HG03432 (cell line): ENCODE results near the gene CREBL2.
"Not testable (repeated sequence)": the region's sequence is repeated elsewhere in the genome, so short reads cannot be mapped to it uniquely, and the experiment has no call there.

ENCODE experiments used
- ATAC-seq: cut with Tn5 transposase; IDR thresholded peaks from one replicate; pipeline ENCODE4 v1.9.1; 2021; ENCODE audit warnings: mild to moderate bottlenecking, moderate library complexity; ENCODE audit not compliant: unreplicated experiment

The CREBL2 gene

DNA sequence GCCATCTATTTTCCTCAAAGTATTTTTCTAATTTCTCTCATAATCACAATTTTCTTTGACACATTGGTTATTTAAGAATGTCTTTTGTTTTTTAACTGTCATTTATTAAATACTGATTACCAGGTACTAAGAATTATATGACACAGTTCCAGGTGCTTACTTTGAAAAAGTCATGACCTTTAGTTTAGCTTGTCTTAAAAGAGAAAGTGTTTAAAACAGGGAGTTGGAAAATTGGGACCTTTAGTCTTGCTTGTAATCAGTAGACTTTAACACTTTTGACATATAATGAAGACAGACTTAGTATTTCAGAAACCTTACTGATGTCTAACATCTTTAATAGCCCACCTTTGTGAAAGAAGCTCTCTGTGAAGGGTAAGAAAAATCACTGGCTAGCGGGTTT lies 19.2 kb downstream of the CREBL2 start:
- ATAC-seq: no peak

DNA sequence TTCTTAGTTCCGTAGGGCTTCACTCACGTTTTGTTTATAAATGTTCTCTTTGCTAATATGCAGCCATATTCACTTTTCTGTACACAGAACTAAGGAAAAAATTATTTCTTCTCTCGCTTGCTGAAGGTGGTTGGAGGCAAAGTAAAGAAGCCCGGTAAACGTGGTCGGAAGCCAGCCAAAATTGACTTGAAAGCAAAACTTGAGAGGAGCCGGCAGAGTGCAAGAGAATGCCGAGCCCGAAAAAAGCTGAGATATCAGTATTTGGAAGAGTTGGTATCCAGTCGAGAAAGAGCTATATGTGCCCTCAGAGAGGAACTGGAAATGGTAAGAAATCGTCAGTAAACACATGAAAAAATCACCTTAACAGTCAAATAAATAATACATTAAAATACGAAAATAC lies 24.0 kb downstream of the CREBL2 start:
- ATAC-seq: no peak

DNA sequence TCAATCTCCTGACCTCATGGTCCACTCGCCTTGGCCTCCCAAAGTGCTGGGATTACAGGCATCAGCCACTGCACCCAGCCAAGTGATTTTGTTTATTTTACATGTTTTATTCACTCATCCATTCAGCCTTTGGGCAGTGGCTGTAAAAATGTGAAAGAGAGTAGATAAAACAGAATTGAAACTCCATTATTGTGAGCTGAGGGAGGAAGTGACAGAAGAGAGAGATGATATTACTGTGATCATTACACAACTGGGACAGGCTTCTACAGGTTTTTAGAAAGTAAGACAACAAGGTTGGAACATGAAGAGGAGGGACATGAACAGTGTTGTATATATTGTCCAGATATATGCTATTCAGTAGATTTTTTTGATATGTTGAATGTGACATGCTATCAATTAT lies 25.0 kb downstream of the CREBL2 start:
- peak; percentile 75 for ATAC-seq

DNA sequence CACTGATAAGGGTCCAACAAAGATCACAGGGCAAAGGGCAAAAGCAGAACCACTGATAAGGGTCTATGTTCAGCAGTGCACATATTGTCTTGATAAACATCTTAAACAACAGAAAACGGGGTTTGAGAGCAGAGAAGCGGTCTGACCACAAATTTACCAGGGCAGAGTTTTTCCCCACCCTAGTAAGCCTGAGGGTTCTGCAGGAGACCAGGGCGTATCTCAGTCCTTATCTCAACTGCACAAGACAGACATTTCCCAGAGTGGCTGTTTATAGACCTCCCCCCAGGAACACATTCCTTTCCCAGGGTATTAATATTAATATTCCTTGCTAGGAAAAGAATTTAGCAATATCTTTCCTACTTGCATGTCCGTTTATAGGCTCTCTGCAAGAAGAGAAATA lies 28.3 kb downstream of the CREBL2 start:
- ATAC-seq: not testable (repeated sequence)

DNA sequence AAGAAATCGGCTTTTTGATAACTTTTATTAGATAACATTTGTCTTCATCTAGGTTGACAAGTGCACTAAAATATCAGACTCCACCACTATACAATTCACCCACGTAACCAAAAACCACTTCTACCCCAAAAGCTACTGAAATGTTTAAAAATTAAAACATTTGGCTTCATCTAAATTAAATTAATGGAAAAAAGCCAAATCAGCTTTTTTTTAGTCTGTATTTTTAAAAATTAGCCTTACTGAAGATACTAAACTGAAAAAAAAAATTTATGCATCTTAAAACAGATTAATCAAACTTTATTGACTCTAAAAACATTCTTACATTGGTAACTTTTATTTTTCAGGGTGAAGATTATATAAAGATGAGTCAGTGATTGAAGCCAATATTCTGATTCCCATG lies 30.0 kb downstream of the CREBL2 start:
- ATAC-seq: no peak

DNA sequence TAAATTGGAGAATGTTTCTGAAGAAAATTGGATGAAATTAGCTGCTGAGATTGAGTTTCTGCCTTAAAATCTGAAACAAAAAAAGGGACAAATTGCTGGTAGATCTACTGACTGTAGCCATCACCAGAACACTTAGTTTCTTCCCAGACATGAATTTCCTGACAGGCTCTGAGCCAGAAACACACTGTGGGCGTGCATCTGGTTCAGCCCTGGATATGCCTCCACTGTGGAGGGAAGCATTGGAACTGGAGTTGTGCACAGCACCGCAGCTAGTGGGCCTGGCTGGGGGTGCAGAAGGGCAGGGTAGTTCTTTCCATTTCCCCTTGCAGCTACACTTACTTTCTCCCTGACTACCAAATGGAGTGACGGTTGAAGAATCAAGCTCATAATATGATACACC lies 31.2 kb downstream of the CREBL2 start:
- ATAC-seq: no peak

DNA sequence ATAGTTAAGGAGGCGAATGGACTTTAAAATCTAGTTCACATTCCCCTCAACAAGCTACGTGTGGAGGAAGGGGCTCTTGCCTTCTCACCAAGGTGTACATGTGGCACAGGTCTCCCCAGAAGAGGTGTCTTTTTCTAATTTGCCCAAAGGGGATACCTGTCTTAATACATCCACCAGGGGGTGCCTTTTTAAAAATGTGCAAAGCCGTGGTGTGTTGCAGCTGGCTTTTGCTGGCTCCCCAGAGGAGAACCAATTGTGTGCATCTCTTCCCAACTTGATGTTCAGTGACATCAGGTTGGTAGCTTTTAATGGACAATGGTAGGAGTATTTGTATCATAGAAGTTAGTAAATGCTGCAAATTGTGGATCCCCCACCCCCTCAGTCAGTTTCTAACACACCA lies 33.8 kb downstream of the CREBL2 start:
- ATAC-seq: peak; percentile 52

DNA sequence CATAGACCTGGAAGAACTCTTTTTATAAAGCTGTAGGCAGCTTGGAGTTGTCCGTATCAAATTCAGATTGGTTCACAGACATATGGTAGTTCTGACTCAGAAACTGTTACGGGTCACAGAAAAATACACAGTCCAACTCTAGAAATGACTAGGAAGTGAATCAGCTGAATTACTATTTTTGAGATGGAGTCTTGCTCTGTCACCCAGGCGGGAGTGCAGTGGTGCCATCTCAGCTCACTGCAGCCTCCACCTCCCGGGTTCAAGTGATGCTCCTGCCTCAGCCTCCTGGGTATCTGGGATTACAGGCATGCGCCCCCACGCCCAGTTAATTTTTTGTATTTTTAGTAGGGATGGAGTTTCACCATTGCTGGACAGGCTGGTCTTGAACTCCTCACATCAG lies 34.3 kb downstream of the CREBL2 start:
- peak; percentile 85 for ATAC-seq

DNA sequence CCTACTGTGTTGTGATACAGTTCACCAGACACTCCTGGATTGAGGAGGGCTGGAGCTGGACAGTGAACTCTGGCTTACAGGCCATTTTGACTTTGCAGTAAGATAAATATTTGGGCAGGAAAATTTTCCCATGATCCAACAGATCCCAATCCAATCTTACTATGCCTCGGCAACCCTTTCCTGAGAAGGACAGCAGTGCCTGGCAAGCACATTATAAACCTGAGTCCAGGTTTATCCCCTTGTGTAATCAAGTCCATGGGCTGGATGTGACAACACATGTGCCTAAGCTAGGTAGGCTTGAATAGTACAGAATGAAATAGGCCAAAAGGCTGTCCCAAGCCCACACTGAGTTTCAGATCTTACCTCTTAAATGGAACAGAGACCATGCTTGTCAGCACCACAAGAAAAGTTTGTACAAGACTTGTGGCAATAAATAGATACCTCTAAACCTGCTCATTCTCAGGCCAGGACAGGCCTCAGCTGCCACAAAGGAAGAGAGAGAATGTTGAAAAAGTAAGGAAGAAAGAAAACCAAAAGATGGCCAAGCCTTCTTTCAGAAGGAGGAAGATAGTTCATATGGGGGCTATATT lies 34.9 kb downstream of the CREBL2 start:
- no peak for ATAC-seq

DNA sequence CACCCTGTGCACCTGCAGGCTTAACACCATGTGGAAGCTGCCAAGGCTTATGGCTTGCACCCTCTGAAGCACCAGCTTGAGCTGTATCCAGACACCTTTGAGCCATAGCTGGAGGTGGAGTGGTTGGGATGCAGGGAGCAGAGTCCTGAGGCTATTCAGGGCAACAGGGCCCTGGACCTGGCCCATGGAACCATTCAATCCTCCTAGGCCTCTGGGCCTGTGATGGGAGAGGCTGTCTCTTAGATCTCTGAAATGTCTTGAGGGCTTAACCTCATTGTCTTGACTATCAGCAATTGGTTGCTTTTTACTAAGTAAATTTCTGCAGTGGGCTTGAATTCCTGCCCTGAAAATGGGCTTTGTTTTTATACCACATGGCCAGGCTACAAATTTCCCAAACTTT lies 36.6 kb downstream of the CREBL2 start:
- no peak for ATAC-seq

DNA sequence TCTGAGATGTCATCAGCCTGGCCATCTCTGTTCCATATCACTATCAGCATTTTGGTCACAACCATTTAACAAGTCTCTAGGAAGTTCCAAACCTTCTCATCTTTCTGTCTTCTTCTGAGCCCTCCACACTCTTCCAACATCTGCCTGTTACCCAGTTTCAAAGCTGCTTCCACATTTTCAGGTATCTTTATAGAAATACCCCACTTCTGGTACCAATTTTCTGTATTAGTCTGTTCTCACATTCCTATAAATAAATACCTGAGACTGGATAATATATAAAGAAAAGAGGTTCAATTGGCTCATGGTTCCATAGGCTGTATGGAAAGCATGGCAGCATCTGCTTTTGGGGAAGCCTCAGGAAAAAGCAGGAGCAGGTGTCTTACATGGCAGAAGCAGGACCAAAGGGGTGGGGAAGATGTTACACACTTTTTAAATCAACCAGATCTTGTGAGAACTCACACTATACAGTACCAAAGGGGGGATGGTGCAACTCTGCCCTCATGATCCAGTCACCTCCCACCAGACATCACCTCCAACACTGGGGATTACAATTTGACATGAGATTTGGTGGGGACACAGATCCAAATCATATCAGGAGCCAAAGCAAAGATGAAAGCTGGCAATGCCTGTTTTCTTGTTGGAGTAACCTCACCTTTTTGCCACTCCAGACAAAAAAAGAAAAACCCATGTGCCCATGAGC lies 37.4 kb downstream of the CREBL2 start:
- ATAC-seq: no peak

DNA sequence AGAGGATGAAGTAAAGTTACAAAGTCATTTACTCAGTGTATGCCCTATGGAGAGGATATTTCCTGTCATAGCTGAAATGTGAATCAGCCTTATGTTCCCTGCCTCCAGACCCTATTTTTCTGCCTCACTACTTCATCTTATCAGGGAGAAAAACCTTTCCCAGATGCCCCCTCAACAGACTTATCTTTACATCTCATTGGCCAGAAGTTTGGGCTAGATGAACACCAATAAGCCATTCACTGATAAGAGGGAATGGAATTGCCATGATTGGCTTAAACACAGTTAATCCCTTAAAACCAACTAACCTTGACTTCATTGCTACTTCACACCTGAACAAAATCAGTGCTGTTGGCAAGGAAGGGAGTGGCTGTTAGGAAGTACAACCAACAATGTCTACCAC lies 40.1 kb downstream of the CREBL2 start:
- no peak for ATAC-seq

DNA sequence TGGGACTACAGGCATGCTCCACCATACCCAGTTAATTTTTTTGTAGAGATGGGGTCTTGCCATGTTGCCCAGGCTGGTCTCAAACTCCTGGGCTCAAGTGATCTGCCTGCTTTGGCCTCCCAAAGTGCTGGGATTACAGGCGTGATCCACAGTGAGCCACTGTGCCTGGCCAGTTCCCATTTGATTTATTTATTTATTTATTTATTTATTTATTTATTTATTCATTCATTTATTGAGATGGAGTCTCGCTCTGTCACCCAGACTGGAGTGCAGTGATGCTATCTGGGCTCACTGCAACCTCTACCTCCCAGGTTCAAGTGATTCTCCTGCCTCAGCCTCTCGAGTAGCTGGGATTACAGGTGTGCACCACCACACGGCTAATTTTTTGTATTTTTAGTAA lies 41.0 kb downstream of the CREBL2 start:
- not testable (repeated sequence) for ATAC-seq

DNA sequence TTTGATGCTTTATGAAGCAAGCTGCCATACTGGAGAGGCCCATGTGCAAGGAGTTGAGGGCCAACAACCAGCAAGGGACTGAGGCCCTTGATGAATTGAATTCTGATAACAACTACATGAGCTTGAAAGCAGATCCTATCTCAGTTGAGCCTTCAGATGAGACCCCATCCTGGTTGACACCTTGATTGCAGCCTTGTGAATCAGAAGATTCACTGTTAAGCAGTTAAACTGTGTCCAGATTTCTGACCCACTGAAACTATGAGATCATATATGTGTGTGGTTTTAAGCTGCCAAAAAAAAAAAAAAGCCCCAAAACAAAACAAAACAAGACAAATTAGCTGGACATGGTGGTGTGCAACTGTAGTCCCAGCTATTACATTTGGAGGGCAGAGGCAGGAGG lies 42.2 kb downstream of the CREBL2 start:
- ATAC-seq: no peak

DNA sequence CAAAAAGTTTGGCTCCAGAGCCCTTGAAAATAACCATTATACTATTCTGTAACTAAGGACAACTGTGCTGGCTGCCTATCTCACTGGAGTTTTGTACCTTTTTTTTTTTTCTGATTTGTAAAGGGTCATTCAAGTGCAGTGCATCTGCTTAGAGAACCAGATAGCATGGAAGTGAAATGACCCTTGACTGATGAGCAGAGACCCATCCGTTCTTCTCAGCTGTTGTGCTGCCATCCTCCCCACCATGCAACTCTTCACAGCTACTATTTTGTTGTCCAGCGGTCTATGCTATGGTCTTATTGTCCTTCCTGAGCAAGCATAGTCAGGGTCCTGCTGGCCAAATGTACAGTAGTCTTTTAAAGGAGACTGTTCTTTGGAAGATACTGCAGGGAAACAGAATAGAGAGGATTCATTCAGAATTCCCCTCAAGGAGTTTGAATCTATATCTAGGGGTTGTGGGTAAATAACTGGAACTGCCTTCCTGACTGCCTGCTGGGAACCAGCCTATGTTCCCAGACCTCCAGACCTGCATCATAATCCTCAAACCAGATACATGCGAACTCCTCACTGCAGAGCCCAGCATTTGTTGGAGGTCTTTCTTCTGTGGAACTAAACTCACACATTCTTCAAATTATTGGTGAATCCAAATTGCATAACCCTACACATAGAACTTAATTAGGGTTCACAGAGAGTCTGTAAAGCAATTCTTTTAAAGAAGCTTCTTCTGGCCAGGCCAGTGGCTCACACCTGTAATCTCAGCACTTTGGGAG lies 43.2 kb downstream of the CREBL2 start:
- ATAC-seq: no peak

DNA sequence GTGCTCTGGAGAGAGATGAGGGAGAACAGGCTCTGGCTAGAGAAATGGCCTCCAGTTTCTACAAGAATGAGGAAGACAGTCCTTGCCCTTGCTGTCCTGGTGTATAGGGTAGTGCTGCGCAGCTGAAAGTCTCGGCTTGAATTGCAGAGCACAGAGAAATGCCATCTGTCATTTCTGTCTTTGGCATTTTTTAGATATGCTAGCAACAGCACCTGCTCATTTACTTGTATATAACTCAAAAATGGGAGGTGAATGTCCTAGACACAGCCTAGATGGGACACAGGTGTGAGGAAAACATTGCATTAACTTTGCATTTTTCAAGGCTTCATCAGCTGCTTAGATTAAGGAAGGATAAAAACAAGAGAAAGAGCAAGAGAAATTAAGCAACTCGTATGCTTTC lies 48.5 kb downstream of the CREBL2 start:
- no peak for ATAC-seq

DNA sequence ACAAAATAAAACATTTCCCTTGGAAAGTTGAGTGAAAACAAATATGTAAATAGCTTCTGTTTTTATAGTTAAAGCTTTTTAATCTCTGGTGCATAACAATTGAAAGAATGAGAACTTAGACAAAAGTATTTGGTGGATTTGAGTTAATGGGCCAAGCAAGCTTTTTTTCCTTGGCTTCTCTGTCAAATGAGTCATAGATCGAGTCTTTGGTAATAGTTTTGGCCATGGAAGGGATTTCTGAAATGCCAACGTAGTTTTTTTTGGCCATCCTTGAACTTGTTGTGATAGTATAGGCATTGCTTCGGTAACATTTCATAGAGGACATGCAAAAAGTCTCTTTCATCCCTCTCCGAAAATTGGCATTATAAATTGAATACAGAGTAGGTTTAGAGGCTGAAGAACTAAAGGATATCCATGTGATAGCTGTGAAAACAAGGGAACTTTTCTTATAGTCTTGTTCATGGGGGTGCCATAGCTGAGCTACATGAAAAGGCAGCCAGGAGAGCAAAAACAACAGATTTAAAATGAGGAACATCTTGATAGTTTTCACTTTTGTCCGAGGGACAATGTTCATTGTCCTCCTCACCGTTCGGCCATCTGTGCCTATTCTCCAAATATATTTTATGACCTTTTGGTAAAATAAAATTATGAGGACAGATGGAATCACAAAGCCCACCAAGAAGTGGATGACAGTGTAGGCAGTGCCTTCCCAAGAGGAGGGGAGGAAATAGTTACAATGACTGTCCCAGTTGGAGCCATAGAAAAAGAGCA lies 49.6 kb downstream of the CREBL2 start:
- no peak for ATAC-seq

DNA sequence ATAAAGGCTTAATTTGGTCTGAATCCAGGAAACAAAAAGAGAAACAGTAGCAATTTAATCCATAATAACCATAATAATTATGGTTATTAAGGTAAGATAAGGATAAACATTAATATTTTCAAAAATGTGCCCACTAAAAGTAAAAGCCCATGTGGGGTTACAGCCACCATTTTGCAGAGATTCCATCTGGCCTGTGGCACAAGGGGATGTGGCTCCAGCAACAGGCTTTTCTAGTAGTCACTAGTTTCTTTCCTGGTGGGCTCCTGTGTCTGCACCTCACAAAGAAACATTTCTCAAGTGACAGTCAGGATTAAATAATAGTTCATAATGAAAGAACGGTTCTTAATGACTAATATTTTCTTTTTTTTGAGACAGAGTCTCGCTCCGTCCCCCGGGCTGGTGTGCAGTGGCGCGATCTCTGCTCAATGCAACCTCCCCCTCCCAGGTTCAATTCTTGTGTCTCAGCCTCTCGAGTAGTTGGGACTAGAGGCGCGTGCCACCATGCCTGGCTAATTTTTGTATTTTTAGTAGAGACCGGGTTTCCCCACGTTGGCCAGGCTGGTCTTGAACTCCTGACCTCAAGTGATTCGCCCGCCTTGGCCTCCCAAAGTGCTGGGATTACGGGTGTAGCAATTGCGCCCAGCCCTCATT lies 52.1 kb downstream of the CREBL2 start:
- ATAC-seq: peak; percentile 50

DNA sequence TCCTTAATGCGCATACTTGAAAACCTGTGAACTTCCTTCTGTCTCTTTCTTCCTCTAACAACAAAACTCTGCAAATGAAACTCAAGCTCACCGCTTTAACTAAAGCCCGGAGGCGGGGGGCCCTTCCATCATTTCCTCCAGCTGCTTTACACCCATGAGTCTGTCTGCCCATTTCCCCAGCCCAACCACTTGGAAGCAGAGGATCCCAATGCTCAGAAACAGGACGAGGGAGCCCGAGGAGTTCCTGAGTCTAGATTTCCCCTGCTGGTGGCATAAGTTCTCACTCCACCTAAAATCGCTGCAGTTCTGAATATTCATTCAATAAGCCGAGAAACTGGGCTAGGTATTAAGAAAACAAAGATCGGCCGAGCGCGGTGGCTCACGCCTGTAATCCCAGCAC lies 53.5 kb downstream of the CREBL2 start:
- ATAC-seq: no peak

DNA sequence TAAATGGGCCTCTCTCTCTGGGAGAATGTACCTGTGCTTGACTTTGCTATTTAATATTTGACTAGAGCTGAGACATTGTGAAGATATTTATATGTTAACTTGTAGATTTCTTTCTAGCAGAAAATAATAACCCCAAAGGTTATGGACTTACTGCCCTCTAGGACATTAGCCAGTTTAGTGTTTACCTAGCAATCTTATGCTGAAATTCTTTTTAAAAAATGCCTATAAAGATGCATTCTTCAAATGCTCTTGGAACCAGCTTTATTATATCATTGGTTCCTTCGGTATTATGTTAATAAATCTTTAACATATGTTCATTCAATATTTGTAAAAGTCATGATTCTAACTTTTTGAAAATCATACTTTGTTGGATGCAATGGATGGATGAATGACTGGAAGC lies 56.3 kb downstream of the CREBL2 start:
- no peak for ATAC-seq

DNA sequence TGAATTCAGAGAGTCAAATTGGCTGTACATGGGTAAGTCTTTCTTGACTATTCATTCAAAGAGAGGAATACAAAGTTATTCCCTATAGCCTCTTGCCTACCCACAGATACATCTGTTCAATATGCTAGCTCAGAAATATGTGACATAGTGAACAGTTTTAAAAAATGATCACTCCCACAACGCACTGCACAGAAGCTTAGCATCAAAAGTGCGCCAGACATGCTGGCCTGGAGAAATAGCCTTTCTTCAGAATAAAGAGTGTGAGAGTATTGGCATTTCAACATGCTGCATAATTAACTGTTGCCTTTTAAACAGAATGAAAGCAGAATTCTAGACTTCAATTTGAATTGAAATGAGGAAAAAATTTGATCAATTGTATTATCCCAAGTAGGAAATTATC lies 57.3 kb downstream of the CREBL2 start:
- no peak for ATAC-seq
